Astrocyte (in vitro differentiated cells and primary cell): ENCODE results near the gene CAV1. TPM values are rescaled to one million over a fixed set of nuclear protein-coding genes. Genes with fewer than 3 reads are reported as not detected.

Experiments
- DNase-seq: peaks from one replicate; pipeline ENCODE4 v3.0.0-alpha.2; 2010; ENCODE audit warnings: low read depth
- FAIRE-seq: peaks from 2 replicates; lab custom pipeline; 2011; peaks lifted over from hg19 to GRCh38; lab: Jason Lieb, UNC
- H2AFZ ChIP-seq: 2 replicates; pipeline ENCODE4 v1.6.0; 2012; ENCODE audit warnings: low read depth, low read length, inconsistent platforms
- H3K27ac ChIP-seq: 2 replicates; pipeline ENCODE4 v1.5.1; 2011; ENCODE audit warnings: low read depth, low read length, inconsistent platforms
- H3K27me3 ChIP-seq: 2 replicates; pipeline ENCODE4 v1.6.0; 2011; ENCODE audit warnings: low read length, inconsistent platforms; ENCODE audit not compliant: insufficient read depth
- H3K36me3 ChIP-seq: 2 replicates; pipeline ENCODE4 v1.5.1; 2011; ENCODE audit warnings: low read length, inconsistent platforms; ENCODE audit not compliant: insufficient read depth
- H3K4me1 ChIP-seq: 2 replicates; pipeline ENCODE4 v1.5.1; 2011; ENCODE audit warnings: low read length, inconsistent platforms; ENCODE audit not compliant: insufficient read depth
- H3K4me2 ChIP-seq: 2 replicates; pipeline ENCODE4 v1.6.0; 2012; ENCODE audit warnings: low read length, inconsistent platforms
- H3K4me3 ChIP-seq: 2 replicates; pipeline ENCODE4 v1.5.1; 2011; ENCODE audit warnings: low read depth, mild to moderate bottlenecking, low read length, inconsistent platforms; ENCODE audit not compliant: insufficient read depth
- H3K79me2 ChIP-seq: 2 replicates; pipeline ENCODE4 v1.6.0; 2012; ENCODE audit warnings: mild to moderate bottlenecking, low read length, inconsistent platforms; ENCODE audit not compliant: insufficient read depth
- H3K9ac ChIP-seq: 2 replicates; pipeline ENCODE4 v1.6.0; 2012; ENCODE audit warnings: mild to moderate bottlenecking, low read length, inconsistent platforms
- H3K9me3 ChIP-seq: 2 replicates; pipeline ENCODE4 v1.5.1; 2012; ENCODE audit warnings: low read depth, mild to moderate bottlenecking, low read length, inconsistent platforms; ENCODE audit not compliant: insufficient read depth
- H4K20me1 ChIP-seq: 2 replicates; pipeline ENCODE4 v1.6.0; 2012; ENCODE audit warnings: low read length, inconsistent platforms; ENCODE audit not compliant: insufficient read depth
- H3K27ac Mint-ChIP-seq: one replicate; pipeline ENCODE4 v1.8.0; 2021; ENCODE audit warnings: mild to moderate bottlenecking, mixed read lengths; ENCODE audit not compliant: unreplicated experiment
- H3K27me3 Mint-ChIP-seq: one replicate; pipeline ENCODE4 v1.8.0; 2021; ENCODE audit warnings: low read depth, mixed read lengths; ENCODE audit not compliant: unreplicated experiment
- H3K36me3 Mint-ChIP-seq: one replicate; pipeline ENCODE4 v1.8.0; 2021; ENCODE audit warnings: low read depth, mixed read lengths; ENCODE audit not compliant: unreplicated experiment
- H3K4me1 Mint-ChIP-seq: one replicate; pipeline ENCODE4 v1.8.0; 2021; ENCODE audit warnings: low read depth, mixed read lengths; ENCODE audit not compliant: unreplicated experiment
- H3K4me3 Mint-ChIP-seq: one replicate; pipeline ENCODE4 v1.8.0; 2021; ENCODE audit warnings: mild to moderate bottlenecking, moderate library complexity, mixed read lengths; ENCODE audit not compliant: unreplicated experiment
- H3K9me3 Mint-ChIP-seq: one replicate; pipeline ENCODE4 v1.8.0; 2021; ENCODE audit warnings: mild to moderate bottlenecking, mixed read lengths; ENCODE audit not compliant: unreplicated experiment
- EZH2 ChIP-seq: IDR thresholded peaks from 2 replicates; pipeline ENCODE4 v1.6.1; 2012; ENCODE audit warnings: mild to moderate bottlenecking, low read length, inconsistent platforms; ENCODE audit not compliant: insufficient read depth
- total RNA-seq: library from RNA; stranded (reverse); gene quantifications from 2 replicates; pipeline ENCODE4 v1.2.1, GENCODE V29; 2021
- TF ChIP-seq, protein P1 (sequence below): IDR thresholded peaks from 2 replicates; pipeline ENCODE4 v1.5.1; 2011; ENCODE audit warnings: low read depth, mild to moderate bottlenecking, inconsistent platforms, low read length, moderate library complexity; ENCODE audit not compliant: insufficient read depth

The CAV1 gene
- total RNA-seq, 1 donor from 2014 or later, result 472 TPM

DNA sequence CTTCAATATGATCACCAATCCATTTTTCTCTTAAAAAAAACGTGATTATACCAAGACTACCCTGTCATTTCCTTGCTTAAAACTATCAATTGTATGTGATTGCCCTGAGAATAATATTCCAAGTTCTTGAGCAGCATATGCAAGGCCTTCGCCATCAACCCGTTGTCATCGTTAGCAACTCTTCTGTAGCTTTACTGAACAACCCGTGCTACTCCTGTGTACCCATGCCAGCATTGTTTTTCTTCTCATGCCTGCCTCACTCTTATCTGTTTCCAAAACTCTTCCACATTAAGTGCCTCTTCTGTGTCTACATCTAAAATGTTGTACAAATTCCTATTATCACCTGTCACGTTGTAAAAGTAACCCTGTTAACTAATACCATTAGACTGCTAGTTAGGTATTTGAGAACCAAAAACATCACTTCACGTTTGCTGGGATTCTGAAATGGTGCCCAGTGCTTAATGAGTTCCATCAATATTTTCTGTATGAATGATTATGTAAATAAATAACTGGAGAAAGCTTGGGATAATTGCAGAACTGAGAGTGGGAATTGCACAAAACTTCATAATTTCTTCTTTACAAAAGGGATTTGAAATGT, 14.8 kb upstream of the CAV1 start:
- no peak overlapping the region for H3K4me2 ChIP-seq
- TF ChIP-seq, protein P1, sequence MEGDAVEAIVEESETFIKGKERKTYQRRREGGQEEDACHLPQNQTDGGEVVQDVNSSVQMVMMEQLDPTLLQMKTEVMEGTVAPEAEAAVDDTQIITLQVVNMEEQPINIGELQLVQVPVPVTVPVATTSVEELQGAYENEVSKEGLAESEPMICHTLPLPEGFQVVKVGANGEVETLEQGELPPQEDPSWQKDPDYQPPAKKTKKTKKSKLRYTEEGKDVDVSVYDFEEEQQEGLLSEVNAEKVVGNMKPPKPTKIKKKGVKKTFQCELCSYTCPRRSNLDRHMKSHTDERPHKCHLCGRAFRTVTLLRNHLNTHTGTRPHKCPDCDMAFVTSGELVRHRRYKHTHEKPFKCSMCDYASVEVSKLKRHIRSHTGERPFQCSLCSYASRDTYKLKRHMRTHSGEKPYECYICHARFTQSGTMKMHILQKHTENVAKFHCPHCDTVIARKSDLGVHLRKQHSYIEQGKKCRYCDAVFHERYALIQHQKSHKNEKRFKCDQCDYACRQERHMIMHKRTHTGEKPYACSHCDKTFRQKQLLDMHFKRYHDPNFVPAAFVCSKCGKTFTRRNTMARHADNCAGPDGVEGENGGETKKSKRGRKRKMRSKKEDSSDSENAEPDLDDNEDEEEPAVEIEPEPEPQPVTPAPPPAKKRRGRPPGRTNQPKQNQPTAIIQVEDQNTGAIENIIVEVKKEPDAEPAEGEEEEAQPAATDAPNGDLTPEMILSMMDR, result no peak
- no peak for TF ChIP-seq EZH2
- Mint-ChIP-seq H3K4me3 (no peak overlapping the region), H3K27me3 (no peaks in the 10 kb centered on the region), H3K27ac (no peak overlapping the region), H3K36me3 (peaks cover 17% of the 10 kb centered on the region), H3K9me3 (no peaks in the 10 kb centered on the region), H3K4me1 (peaks cover 27% of the 10 kb centered on the region)
- peak; percentile 43 for FAIRE-seq
- H2AFZ ChIP-seq, result no peak overlapping the region
- no peaks in the 10 kb centered on the region for H3K27me3 ChIP-seq
- H3K27ac ChIP-seq, result no peak overlapping the region
- H3K4me1 ChIP-seq, result peaks cover 26% of the 10 kb centered on the region
- H3K9ac ChIP-seq, result no peak overlapping the region
- H3K79me2 ChIP-seq, result peaks cover 9% of the 10 kb centered on the region
- H3K9me3 ChIP-seq, result no peaks in the 10 kb centered on the region
- no peak overlapping the region for H3K4me3 ChIP-seq
- no peak for DNase-seq
- H3K36me3 ChIP-seq, result peaks cover 27% of the 10 kb centered on the region
- no peaks in the 10 kb centered on the region for H4K20me1 ChIP-seq

DNA sequence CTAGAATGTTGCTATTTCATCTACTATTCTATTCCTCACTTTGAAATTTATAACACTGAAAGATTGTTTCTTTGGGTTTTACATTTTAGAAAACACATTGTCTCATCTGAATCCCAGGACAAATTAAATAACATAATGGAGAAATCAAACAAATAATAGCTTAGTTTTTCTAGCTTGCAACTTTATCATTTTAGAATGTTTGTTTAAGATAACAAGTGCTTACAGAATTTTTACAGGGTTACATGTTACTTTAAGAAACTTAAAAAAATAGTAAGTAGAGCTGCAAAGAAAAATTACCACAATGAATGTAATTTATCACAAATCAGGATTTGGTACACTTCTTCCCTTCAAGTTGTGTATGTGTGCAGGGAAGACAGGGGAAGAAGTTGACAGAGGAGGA, 14.0 kb upstream of the CAV1 start:
- Histone ChIP-seq H3K9me3 (no peaks in the 10 kb centered on the region), H3K27me3 (no peaks in the 10 kb centered on the region), H4K20me1 (no peaks in the 10 kb centered on the region), H3K4me1 (peaks cover 26% of the 10 kb centered on the region), H2AFZ (no peak overlapping the region), H3K27ac (peak overlapping the region; percentile 26), H3K36me3 (peaks cover 21% of the 10 kb centered on the region), H3K9ac (no peak overlapping the region), H3K4me3 (no peak overlapping the region), H3K79me2 (peaks cover 2% of the 10 kb centered on the region), H3K4me2 (no peak overlapping the region)
- Mint-ChIP-seq H3K9me3 (no peaks in the 10 kb centered on the region), H3K27ac (no peak overlapping the region), H3K27me3 (no peaks in the 10 kb centered on the region), H3K4me1 (peaks cover 22% of the 10 kb centered on the region), H3K36me3 (peaks cover 10% of the 10 kb centered on the region), H3K4me3 (no peak overlapping the region)
- FAIRE-seq (no peak), DNase-seq (no peak)
- TF ChIP-seq EZH2, result no peak
- TF ChIP-seq, protein P1, result no peak
